Endodermal cell (in vitro differentiated cells): ENCODE data around the gene GRID1. TPM values are rescaled to one million over a fixed set of nuclear protein-coding genes. Genes with fewer than 3 reads are reported as not detected.

Experiments used
- DNase-seq: peaks from one replicate; pipeline ENCODE4 v3.0.0-alpha.2; 2017
- H3K27ac ChIP-seq: 2 replicates; pipeline ENCODE4 v1.5.1; 2013; ENCODE audit warnings: mild to moderate bottlenecking, low read depth, low read length, moderate library complexity
- H3K27me3 ChIP-seq: 2 replicates; pipeline ENCODE4 v1.6.1; 2013; ENCODE audit warnings: mild to moderate bottlenecking, low read length, moderate library complexity; ENCODE audit not compliant: insufficient read depth, control insufficient read depth, poor library complexity, severe bottlenecking
- H3K36me3 ChIP-seq: 2 replicates; pipeline ENCODE4 v1.7.0; 2013; ENCODE audit warnings: mild to moderate bottlenecking, low read length, moderate library complexity; ENCODE audit not compliant: control insufficient read depth, insufficient read depth
- H3K4me1 ChIP-seq: one replicate; pipeline ENCODE4 v1.7.0; 2013; ENCODE audit warnings: low read length; ENCODE audit not compliant: control insufficient read depth, insufficient read depth
- H3K4me3 ChIP-seq: 2 replicates; pipeline ENCODE4 v1.5.1; 2013; ENCODE audit warnings: mild to moderate bottlenecking, low read length, moderate library complexity
- H3K9ac ChIP-seq: 2 replicates; pipeline ENCODE4 v1.6.1; 2013; ENCODE audit warnings: mild to moderate bottlenecking, low read length, moderate library complexity; ENCODE audit not compliant: poor library complexity, severe bottlenecking; ENCODE audit errors: extremely low read depth
- H3K9me3 ChIP-seq: 2 replicates; pipeline ENCODE4 v1.6.1; 2013; ENCODE audit warnings: mild to moderate bottlenecking, low read length, moderate library complexity; ENCODE audit not compliant: control insufficient read depth
- H3K27ac Mint-ChIP-seq: 2 replicates; pipeline ENCODE4 v1.8.0; 2020; ENCODE audit warnings: mixed read lengths
- H3K27me3 Mint-ChIP-seq: 2 replicates; pipeline ENCODE4 v1.8.0; 2021; ENCODE audit warnings: mild to moderate bottlenecking, mixed read lengths; ENCODE audit not compliant: insufficient read depth
- H3K36me3 Mint-ChIP-seq: 2 replicates; pipeline ENCODE4 v1.8.0; 2020; ENCODE audit warnings: low read depth, mixed read lengths
- H3K4me1 Mint-ChIP-seq: 2 replicates; pipeline ENCODE4 v1.8.0; 2020; ENCODE audit warnings: mixed read lengths
- H3K4me3 Mint-ChIP-seq: 2 replicates; pipeline ENCODE4 v1.8.0; 2020; ENCODE audit warnings: mild to moderate bottlenecking, moderate library complexity, mixed read lengths
- H3K9me3 Mint-ChIP-seq: 2 replicates; pipeline ENCODE4 v1.8.0; 2020; ENCODE audit warnings: mild to moderate bottlenecking, mixed read lengths
- CTCF ChIP-seq: fragments of 200-600 bp; sonication (generic); conservative IDR thresholded peaks from 2 replicates; pipeline ENCODE4 v1.5.0; 2021; ENCODE audit warnings: antibody characterized with exemption, mild to moderate bottlenecking
- WGBS, 2 experiments: methylation state at CpG; one replicate each; pipeline versions ENCODE4 v1.1.5 to v1.1.7; 2013; ENCODE audit warnings: missing lambda C conversion rate in 2 of 2, mixed read lengths in 1 of 2; ENCODE audit not compliant: insufficient coverage in 1 of 2, insufficient read length in 1 of 2; 5-methylcytosine and 5-hydroxymethylcytosine counted together
- long read RNA-seq, 4 experiments: library from polyadenylated mRNA in 2 of 4; library from RNA in 1 of 4; library from capped mRNA in 1 of 4; stranded (forward) in 3 of 4; unstranded in 1 of 4; transcript quantifications; one replicate each; pipeline ENCODE4 v2.0.0, GENCODE V29; 2020 to 2021; ENCODE audit warnings: inconsistent platforms in 1 of 4
- polyA plus RNA-seq, 2 experiments: library from polyadenylated mRNA; stranded (reverse); fragments of 50-300 nt; gene quantifications; one replicate each; pipeline ENCODE4 v1.2.3, GENCODE V29; 2013
- total RNA-seq, 2 donors: library from RNA; stranded (reverse); fragmentation: NEBNext Ultra II Directional in 1 of 2; extraction: Animal tissue kit (Norgen Biotek cat#: 25700) in 1 of 2; gene quantifications; 2 replicates in 1 of 2; 3 replicates in 1 of 2; pipeline ENCODE4 v1.2.1, GENCODE V29; 2021

Gene GRID1
- total RNA-seq, result under 1 TPM; 0.13 to 0.53 TPM
- 1.1 TPM for polyA plus RNA-seq (2013, experiment 1 of 2)
- 0.87 TPM for polyA plus RNA-seq (2013, experiment 2 of 2)
- long read RNA-seq, experiment 1, result 0 reads
- long read RNA-seq, experiment 2, result 0 reads
- long read RNA-seq, experiment 3, partial matches to known transcripts, result 0 of 1 reads
- long read RNA-seq, experiment 3, other reads (novel, unspliced or antisense), result 1 of 1 reads
- long read RNA-seq, experiment 4, result 0 reads

- Histone ChIP-seq H3K4me3 (no peak within 1 kb of the TSS), H3K36me3 (no peaks in the 10 kb centered on the region), H3K9ac (no peak within 1 kb of the TSS), H3K9me3 (no peaks in the 10 kb centered on the region), H3K27me3 (peaks cover 96% of the 10 kb centered on the region), H3K27ac (no peak within 1 kb of the TSS), H3K4me1 (no peaks in the 10 kb centered on the region)
- TF ChIP-seq CTCF, result no peak
- Mint-ChIP-seq H3K4me1 (peaks cover 12% of the 10 kb centered on the region), H3K4me3 (peak within 1 kb of the TSS; percentile 55), H3K27me3 (peaks cover 91% of the 10 kb centered on the region), H3K36me3 (no peaks in the 10 kb centered on the region), H3K27ac (no peak within 1 kb of the TSS), H3K9me3 (no peaks in the 10 kb centered on the region)
- peak; percentile 87 for DNase-seq
- 1 to 3% methylated on average over 15 to 109 of the region's 119 CpGs for WGBS, 2 experiments
Measured at GRCh38 chr10:86366033-86366901, at the start of gene GRID1. Gene GRID1 (minus strand): TSS chr10:86366795.

- Histone ChIP-seq H3K4me3 (no peak overlapping the region), H3K4me1 (no peaks in the 10 kb centered on the region), H3K9ac (no peak overlapping the region), H3K9me3 (peaks cover 8% of the 10 kb centered on the region), H3K27me3 (no peaks in the 10 kb centered on the region), H3K36me3 (no peaks in the 10 kb centered on the region), H3K27ac (no peak overlapping the region)
- no peaks in the 10 kb centered on the region for H3K36me3 Mint-ChIP-seq
- 73 to 100% methylated on average over 3 to 5 of the region's 5 CpGs for WGBS, 2 experiments
- no peak for TF ChIP-seq CTCF
- no peak overlapping the region for H3K4me3 Mint-ChIP-seq
- no peaks in the 10 kb centered on the region for H3K27me3 Mint-ChIP-seq
- H3K4me1 Mint-ChIP-seq, result no peaks in the 10 kb centered on the region
- peaks cover 6% of the 10 kb centered on the region for H3K9me3 Mint-ChIP-seq
- no peak overlapping the region for H3K27ac Mint-ChIP-seq
- no peak for DNase-seq
Measured at GRCh38 chr10:86415583-86415982, 49.0 kb upstream of the GRID1 start.

GRCh38 chr10:86415116-86415515, 48.5 kb upstream of the GRID1 start:
- H3K9me3 Mint-ChIP-seq, result peaks cover 8% of the 10 kb centered on the region
- TF ChIP-seq CTCF, result no peak

More at GRCh38 chr10:86415116-86415515, 48.5 kb upstream of the GRID1 start:
- DNase-seq, result no peak
- Histone ChIP-seq H3K4me3 (no peak overlapping the region), H3K4me1 (no peaks in the 10 kb centered on the region), H3K36me3 (no peaks in the 10 kb centered on the region), H3K27ac (no peak overlapping the region), H3K9ac (no peak overlapping the region), H3K27me3 (no peaks in the 10 kb centered on the region), H3K9me3 (peaks cover 10% of the 10 kb centered on the region)
- Mint-ChIP-seq H3K4me1 (no peaks in the 10 kb centered on the region), H3K27me3 (no peaks in the 10 kb centered on the region), H3K4me3 (no peak overlapping the region), H3K36me3 (no peaks in the 10 kb centered on the region), H3K27ac (no peak overlapping the region)
- 92 to 94% methylated on average over 3 of the region's 3 CpGs for WGBS, 2 experiments
